PC-9 (cell line): ENCODE data around the gene RHO. TPM values are rescaled to one million over a fixed set of nuclear protein-coding genes. Genes with fewer than 3 reads are reported as not detected.
"Not testable (repeated sequence)": the region's sequence is repeated elsewhere in the genome, so short reads cannot be mapped to it uniquely, and the experiment has no call there.

Experiments used
- BruUV-seq: library from RNA; stranded (reverse); fragments of 400-500 nt; replicated peaks from 2 replicates; lab custom pipeline; 2021; lab: Mats Ljungman, UMichigan
- CTCF ChIA-PET: fragments of 300-600 bp; sonication (Branson Sonifier 250); formaldehyde crosslinking; loops from one replicate; lab custom pipeline; 2022; ENCODE audit warnings: antibody characterized with exemption; lab: Charles Lee
- POLR2A ChIA-PET: fragments of 300-600 bp; sonication (Branson Sonifier 250); formaldehyde crosslinking; loops from one replicate; lab custom pipeline; 2022; ENCODE audit warnings: antibody characterized with exemption; ENCODE audit not compliant: unreplicated experiment; lab: Charles Lee
- DNase-seq, 2 experiments: peaks; one replicate each; pipeline versions ENCODE4 v3.0.0 to v3.0.0-alpha.2; 2015 to 2022; ENCODE audit warnings: mixed read lengths in 1 of 2
- H2AFZ ChIP-seq: fragments of 200-600 bp; sonication (generic); 2 replicates; pipeline ENCODE4 v1.8.1; 2017; ENCODE audit warnings: antibody characterized with exemption
- H3F3A ChIP-seq: fragments of 200-600 bp; sonication (generic); 2 replicates; pipeline ENCODE4 v1.8.1; 2017; ENCODE audit warnings: antibody characterized with exemption, mild to moderate bottlenecking, low read depth; ENCODE audit not compliant: insufficient read depth
- H3K27ac ChIP-seq: fragments of 200-600 bp; sonication (generic); 2 replicates; pipeline ENCODE4 v1.6.1; 2016; ENCODE audit warnings: mixed run types
- H3K27me3 ChIP-seq: fragments of 200-600 bp; sonication (generic); 2 replicates; pipeline ENCODE4 v1.6.1; 2016; ENCODE audit warnings: low read depth, mixed run types; ENCODE audit not compliant: insufficient read depth
- H3K36me3 ChIP-seq: fragments of 200-600 bp; sonication (generic); 2 replicates; pipeline ENCODE4 v1.6.1; 2016; ENCODE audit warnings: low read depth, mixed run types
- H3K4me1 ChIP-seq: fragments of 200-600 bp; sonication (generic); replicated peaks from 2 replicates; pipeline ENCODE4 v1.6.1; 2016; ENCODE audit warnings: mixed run types; ENCODE audit not compliant: insufficient read depth
- H3K4me2 ChIP-seq: fragments of 200-600 bp; sonication (generic); 2 replicates; pipeline ENCODE4 v1.6.1; 2017; ENCODE audit warnings: mixed run types
- H3K4me3 ChIP-seq: fragments of 200-600 bp; sonication (generic); 2 replicates; pipeline ENCODE4 v1.6.1; 2016; ENCODE audit warnings: mixed run types
- H3K79me2 ChIP-seq: fragments of 200-600 bp; sonication (generic); 2 replicates; pipeline ENCODE4 v1.6.1; 2017; ENCODE audit warnings: low read depth, mixed run types
- H3K9me2 ChIP-seq: fragments of 200-600 bp; sonication (generic); 2 replicates; pipeline ENCODE4 v1.8.1; 2017; ENCODE audit warnings: mild to moderate bottlenecking; ENCODE audit not compliant: insufficient read depth
- H3K9me3 ChIP-seq: fragments of 200-600 bp; sonication (generic); 2 replicates; pipeline ENCODE4 v1.8.1; 2016; ENCODE audit warnings: low read depth; ENCODE audit not compliant: insufficient read depth
- H4K20me1 ChIP-seq: fragments of 200-600 bp; sonication (generic); 2 replicates; pipeline ENCODE4 v1.8.1; 2017; ENCODE audit not compliant: insufficient read depth
- EZH2 ChIP-seq: fragments of 200-600 bp; sonication (generic); IDR thresholded peaks from 2 replicates; pipeline ENCODE4 v1.8.0; 2017; ENCODE audit warnings: antibody characterized with exemption, low read depth
- intact Hi-C: fragments of 100-400 bp; cut with micrococcal nuclease; formaldehyde crosslinking; loops from one replicate; pipeline ENCODE4 v1.10.0; 2022; ENCODE audit not compliant: unreplicated experiment
- total RNA-seq: library from RNA; stranded (reverse); gene quantifications from 2 replicates; pipeline ENCODE4 v1.2.3, GENCODE V29; 2021
- TF ChIP-seq, protein P1 (sequence below): fragments of 200-600 bp; sonication (generic); conservative IDR thresholded peaks from 2 replicates; pipeline ENCODE4 v1.6.1; 2017; ENCODE audit warnings: mixed run types, antibody characterized with exemption, mild to moderate bottlenecking, moderate library complexity

RHO gene
- total RNA-seq, 1 experiment from 2014 or later, result not detected

GRCh38 chr3:129498603-129499488 lies 29.6 kb upstream of the RHO start:
- intact Hi-C loops, H3K4me3 ChIP-seq, CTCF ChIA-PET, BruUV-seq, H3K27me3 ChIP-seq, H3K79me2 ChIP-seq, H3K9me2 ChIP-seq, H3K9me3 ChIP-seq, H3K36me3 ChIP-seq, H2AFZ ChIP-seq, H4K20me1 ChIP-seq: not testable (repeated sequence)
- Histone ChIP-seq H3K4me2 (peak overlapping the region; percentile 46), H3F3A (peaks cover 20% of the 10 kb centered on the region), H3K4me1 (peaks cover 53% of the 10 kb centered on the region), H3K27ac (peak overlapping the region; percentile 35; the same call in 1 of the 2 replicates)
- POLR2A ChIA-PET, result interaction anchor here (0.6 kb wide), 1 partner anchor 98 kb away, joined by 4 read pairs; no protein-coding TSS in a partner anchor
- peak; percentile 12 to 39 for DNase-seq

- H3K4me3 ChIP-seq, H3K79me2 ChIP-seq, H3K36me3 ChIP-seq, CTCF ChIA-PET, H4K20me1 ChIP-seq, DNase-seq, BruUV-seq, H3K27me3 ChIP-seq, intact Hi-C loops, H3K27ac ChIP-seq, POLR2A ChIA-PET, H2AFZ ChIP-seq, H3K9me3 ChIP-seq, H3K9me2 ChIP-seq: not testable (repeated sequence)
- Histone ChIP-seq H3K4me2 (peak overlapping the region; percentile 46; the same call in 1 of the 2 replicates), H3F3A (peaks cover 12% of the 10 kb centered on the region), H3K4me1 (peaks cover 46% of the 10 kb centered on the region)
These were observed 28.7 kb upstream of the RHO start for GRCh38 chr3:129499604-129500333.

DNA sequence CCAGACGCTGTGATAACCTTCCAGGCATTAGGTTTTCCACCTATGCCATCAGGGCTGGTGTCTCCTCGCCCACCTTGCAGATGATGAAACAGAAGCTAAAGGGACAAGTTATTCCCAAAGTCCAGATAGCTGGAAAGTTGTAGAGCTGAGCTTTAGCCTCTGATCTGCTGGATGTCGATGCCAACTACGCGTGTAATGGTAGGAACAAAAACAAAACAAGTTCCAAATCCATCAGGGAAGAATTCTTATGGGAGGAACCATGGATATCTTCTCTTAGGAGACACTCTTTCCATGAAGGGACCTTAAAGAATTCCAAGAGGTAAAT lies 28.1 kb upstream of the RHO start:
- H3K4me3 ChIP-seq, result no peak overlapping the region
- ChIA-PET POLR2A (no interaction called here), CTCF (no interaction called here)
- no peak overlapping the region for H3K27ac ChIP-seq
- no peak overlapping the region for H2AFZ ChIP-seq
- H3K27me3 ChIP-seq, result no peaks in the 10 kb centered on the region
- H3K9me2 ChIP-seq, result no peaks in the 10 kb centered on the region
- BruUV-seq, result no TSS peak
- peaks cover 8% of the 10 kb centered on the region for H3F3A ChIP-seq
- no peaks in the 10 kb centered on the region for H3K79me2 ChIP-seq
- H3K4me1 ChIP-seq, result peaks cover 41% of the 10 kb centered on the region
- no peak for DNase-seq
- no peaks in the 10 kb centered on the region for H3K36me3 ChIP-seq
- intact Hi-C loops, result no loop called here
- no peaks in the 10 kb centered on the region for H4K20me1 ChIP-seq
- TF ChIP-seq, protein P1, sequence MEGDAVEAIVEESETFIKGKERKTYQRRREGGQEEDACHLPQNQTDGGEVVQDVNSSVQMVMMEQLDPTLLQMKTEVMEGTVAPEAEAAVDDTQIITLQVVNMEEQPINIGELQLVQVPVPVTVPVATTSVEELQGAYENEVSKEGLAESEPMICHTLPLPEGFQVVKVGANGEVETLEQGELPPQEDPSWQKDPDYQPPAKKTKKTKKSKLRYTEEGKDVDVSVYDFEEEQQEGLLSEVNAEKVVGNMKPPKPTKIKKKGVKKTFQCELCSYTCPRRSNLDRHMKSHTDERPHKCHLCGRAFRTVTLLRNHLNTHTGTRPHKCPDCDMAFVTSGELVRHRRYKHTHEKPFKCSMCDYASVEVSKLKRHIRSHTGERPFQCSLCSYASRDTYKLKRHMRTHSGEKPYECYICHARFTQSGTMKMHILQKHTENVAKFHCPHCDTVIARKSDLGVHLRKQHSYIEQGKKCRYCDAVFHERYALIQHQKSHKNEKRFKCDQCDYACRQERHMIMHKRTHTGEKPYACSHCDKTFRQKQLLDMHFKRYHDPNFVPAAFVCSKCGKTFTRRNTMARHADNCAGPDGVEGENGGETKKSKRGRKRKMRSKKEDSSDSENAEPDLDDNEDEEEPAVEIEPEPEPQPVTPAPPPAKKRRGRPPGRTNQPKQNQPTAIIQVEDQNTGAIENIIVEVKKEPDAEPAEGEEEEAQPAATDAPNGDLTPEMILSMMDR, result no peak
- H3K4me2 ChIP-seq, result no peak overlapping the region
- no peaks in the 10 kb centered on the region for H3K9me3 ChIP-seq

DNA sequence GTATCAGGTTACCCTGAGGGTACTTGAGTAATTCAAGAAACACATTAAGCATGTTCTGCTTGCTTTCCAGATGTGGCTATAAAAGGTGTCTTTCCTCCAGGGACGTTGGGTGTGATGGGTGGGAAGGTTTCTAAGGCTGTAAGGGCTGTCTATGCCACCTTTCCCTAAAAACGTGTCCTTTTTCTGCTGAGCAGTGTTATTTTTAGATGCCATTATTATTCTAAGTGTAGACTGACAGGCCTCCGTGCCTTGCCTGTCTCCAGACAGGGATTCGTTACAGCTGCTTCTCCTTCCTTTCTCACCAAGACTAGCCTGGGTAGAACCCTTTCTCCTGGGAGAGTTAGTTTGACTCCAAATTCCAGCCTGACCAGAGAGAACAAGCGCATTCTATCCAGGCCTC lies 26.8 kb upstream of the RHO start:
- Histone ChIP-seq H3K79me2 (no peaks in the 10 kb centered on the region), H3K9me2 (no peaks in the 10 kb centered on the region), H2AFZ (no peak overlapping the region), H3K9me3 (no peaks in the 10 kb centered on the region), H3K27ac (no peak overlapping the region), H3K4me3 (no peak overlapping the region), H3K36me3 (no peaks in the 10 kb centered on the region), H3K27me3 (no peaks in the 10 kb centered on the region), H3F3A (peaks cover 5% of the 10 kb centered on the region; the same call in 1 of the 2 replicates), H3K4me1 (peaks cover 29% of the 10 kb centered on the region), H4K20me1 (no peaks in the 10 kb centered on the region), H3K4me2 (no peak overlapping the region)
- DNase-seq, result no peak
- POLR2A ChIA-PET, result no interaction called here
- intact Hi-C loops, result no loop called here
- CTCF ChIA-PET, result no interaction called here
- TF ChIP-seq, protein P1, result no peak
- TF ChIP-seq EZH2, result no peak
- no TSS peak for BruUV-seq
